ENCODE results near the gene PLPPR1. TPM values are rescaled to one million over a fixed set of nuclear protein-coding genes. Genes with fewer than 3 reads are reported as not detected.

The PLPPR1 gene
- total RNA-seq, 1 experiment from 2014 or later, result 2.4 TPM

DNA sequence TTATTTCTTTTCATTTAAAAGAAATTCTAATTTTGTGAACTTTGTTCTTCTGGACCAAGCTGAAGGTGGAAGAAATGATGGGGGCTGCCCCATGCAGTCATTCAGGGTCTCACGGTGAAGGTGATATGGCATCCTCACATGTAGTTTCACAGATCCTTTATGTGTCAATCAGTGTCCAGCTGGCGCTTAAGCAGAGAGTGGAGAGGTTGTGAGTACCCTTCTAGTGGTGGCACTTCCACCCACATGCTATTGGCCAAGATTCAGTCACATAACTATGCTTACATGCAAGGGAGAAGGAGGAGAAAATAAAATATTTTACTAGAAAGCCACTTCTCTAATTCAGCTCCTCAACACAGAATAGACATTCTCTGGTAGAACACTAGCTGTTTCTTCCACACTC, 34.7 kb downstream of the PLPPR1 start:
- Histone ChIP-seq H3K9me3 (ENCODE audit: control insufficient read depth, low read depth, low read length) (no peaks in the 10 kb centered on the region), H3K23ac (ENCODE audit: insufficient read length, low read depth, low read length) (no peak overlapping the region), H3K27ac (ENCODE audit: insufficient read length, low read depth, low read length) (no peak overlapping the region), H3K79me1 (ENCODE audit: insufficient read depth, low read depth, low read length, poor library complexity, severe bottlenecking) (no peaks in the 10 kb centered on the region), H3K4me1 (ENCODE audit: insufficient read depth, low read length) (no peaks in the 10 kb centered on the region), H4K8ac (replicated peaks; ENCODE audit: insufficient read length, low read depth, low read length) (no peak overlapping the region), H3T11ph (ENCODE audit: low read length) (no peak overlapping the region), H2BK20ac (ENCODE audit: low read depth, low read length, poor library complexity, severe bottlenecking) (no peak overlapping the region), H2BK120ac (ENCODE audit: low read depth, low read length, poor library complexity, severe bottlenecking) (no peak overlapping the region), H4K5ac (ENCODE audit: insufficient read length, low read depth, low read length) (no peak overlapping the region), H3K4me2 (ENCODE audit: insufficient read depth, insufficient read length, low read length) (no peak overlapping the region), H2BK12ac (ENCODE audit: insufficient read length, low read depth, low read length) (no peak overlapping the region), H3K4ac (ENCODE audit: low read depth, low read length) (no peak overlapping the region), H3K56ac (ENCODE audit: insufficient read length, low read depth, low read length) (no peak overlapping the region), H2BK15ac (ENCODE audit: low read depth, low read length) (no peak overlapping the region), H3K27me3 (ENCODE audit: insufficient read depth, low read length) (no peaks in the 10 kb centered on the region), H2AFZ (ENCODE audit: low read length) (no peak overlapping the region), H3K23me2 (ENCODE audit: insufficient read length, low read depth, low read length, poor library complexity, severe bottlenecking) (no peaks in the 10 kb centered on the region), H2BK5ac (ENCODE audit: insufficient read length, low read length) (no peak overlapping the region), H4K91ac (ENCODE audit: insufficient read length, low read depth, low read length) (no peak overlapping the region), H4K20me1 (ENCODE audit: control insufficient read depth, insufficient read depth, insufficient read length) (no peaks in the 10 kb centered on the region), H3K14ac (ENCODE audit: insufficient read depth, low read length) (no peak overlapping the region), H3K79me2 (ENCODE audit: insufficient read depth, low read length) (no peaks in the 10 kb centered on the region), H3K18ac (ENCODE audit: insufficient read length, low read depth, low read length) (no peak overlapping the region), H3K9ac (ENCODE audit: extremely low read depth, insufficient read length, low read length) (no peak overlapping the region), H2AK5ac (ENCODE audit: insufficient read length, low read length) (no peak overlapping the region)
- H3K4me3 Mint-ChIP-seq, result no peak overlapping the region
- WGBS (ENCODE audit: extremely low coverage, insufficient read length, low lambda C conversion rate), result no CpG with 5 or more reads among the region's 2 CpGs
- no peaks in the 10 kb centered on the region for H3K27me3 Mint-ChIP-seq (ENCODE audit: low read depth)
- H3K9me3 Mint-ChIP-seq, result no peaks in the 10 kb centered on the region
- peaks cover 3 to 14% of the 10 kb centered on the region in 2 experiments; a peak in 3 of 4 replicates for H3K4me1 Mint-ChIP-seq
- no peaks in the 10 kb centered on the region for H3K36me3 Mint-ChIP-seq (ENCODE audit: insufficient read depth in 1 of 3, low read depth in 3 of 3)
- DNase-seq, result no peak
- H3K27ac Mint-ChIP-seq, result no peak overlapping the region
- TF ChIP-seq, protein P1, sequence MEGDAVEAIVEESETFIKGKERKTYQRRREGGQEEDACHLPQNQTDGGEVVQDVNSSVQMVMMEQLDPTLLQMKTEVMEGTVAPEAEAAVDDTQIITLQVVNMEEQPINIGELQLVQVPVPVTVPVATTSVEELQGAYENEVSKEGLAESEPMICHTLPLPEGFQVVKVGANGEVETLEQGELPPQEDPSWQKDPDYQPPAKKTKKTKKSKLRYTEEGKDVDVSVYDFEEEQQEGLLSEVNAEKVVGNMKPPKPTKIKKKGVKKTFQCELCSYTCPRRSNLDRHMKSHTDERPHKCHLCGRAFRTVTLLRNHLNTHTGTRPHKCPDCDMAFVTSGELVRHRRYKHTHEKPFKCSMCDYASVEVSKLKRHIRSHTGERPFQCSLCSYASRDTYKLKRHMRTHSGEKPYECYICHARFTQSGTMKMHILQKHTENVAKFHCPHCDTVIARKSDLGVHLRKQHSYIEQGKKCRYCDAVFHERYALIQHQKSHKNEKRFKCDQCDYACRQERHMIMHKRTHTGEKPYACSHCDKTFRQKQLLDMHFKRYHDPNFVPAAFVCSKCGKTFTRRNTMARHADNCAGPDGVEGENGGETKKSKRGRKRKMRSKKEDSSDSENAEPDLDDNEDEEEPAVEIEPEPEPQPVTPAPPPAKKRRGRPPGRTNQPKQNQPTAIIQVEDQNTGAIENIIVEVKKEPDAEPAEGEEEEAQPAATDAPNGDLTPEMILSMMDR (conservative IDR thresholded peaks at IDR 0.05), result no peak
